Measurements from ENCODE around the gene ATP9A.
"Not testable (repeated sequence)": the region's sequence is repeated elsewhere in the genome, so short reads cannot be mapped to it uniquely, and the experiment has no call there.

The ATP9A gene

DNA sequence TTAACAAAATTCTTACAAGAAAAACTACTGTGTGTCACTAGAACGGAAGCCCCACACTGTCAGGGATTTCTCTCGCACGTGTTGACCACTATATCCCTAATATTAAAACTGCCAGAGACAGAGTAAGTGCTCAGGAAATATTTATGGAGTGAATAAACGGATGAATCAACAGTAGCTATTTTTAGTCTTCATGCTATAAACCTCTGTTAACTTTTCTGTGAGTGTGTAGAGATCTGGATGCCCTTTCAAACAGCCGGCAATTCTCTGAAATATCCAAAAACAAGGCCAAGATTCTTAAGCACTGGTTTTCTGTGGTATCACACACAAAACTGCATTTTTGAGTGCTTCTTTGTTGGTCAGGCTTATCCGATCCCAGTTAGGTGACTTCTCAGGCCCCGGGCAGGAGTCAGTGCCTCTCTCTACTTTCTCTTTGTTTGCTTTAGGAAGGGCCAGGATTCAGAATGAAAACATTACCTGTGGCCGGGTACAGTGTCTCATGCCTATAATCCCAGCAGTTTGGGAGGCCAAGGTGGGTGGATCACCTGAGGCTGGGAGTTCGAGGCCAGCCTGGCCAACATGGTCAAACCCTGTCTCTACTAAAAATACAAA is 15.7 kb downstream of the ATP9A start:
- no peak for DNase-seq (ENCODE audit: low read depth)

GRCh38 chr20:51750770-51751388 is 17.3 kb downstream of the ATP9A start:
- DNase-seq (ENCODE audit: low read depth) = no peak

- no peak for DNase-seq (ENCODE audit: low read depth)
These were observed 18.0 kb downstream of the ATP9A start for GRCh38 chr20:51750037-51750769.

DNA sequence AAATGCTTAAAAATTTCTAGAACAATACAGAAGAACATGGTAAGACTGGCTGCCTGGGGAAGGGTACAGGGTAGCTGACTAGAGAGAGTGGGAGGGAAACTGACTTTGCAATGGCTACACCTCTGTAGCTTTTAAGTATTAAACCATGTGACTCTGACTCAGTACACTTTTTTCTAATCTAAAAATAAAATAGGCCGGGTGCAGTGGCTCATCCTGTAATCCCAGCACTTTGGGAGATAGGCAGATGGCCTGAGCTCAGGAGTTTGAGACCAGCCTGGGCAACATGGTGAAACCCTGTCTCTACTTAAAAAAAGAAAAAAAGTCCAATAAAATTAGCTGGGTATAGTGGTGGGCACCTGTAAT is 18.5 kb downstream of the ATP9A start:
- DNase-seq (ENCODE audit: low read depth) = no peak

- no peak for DNase-seq (ENCODE audit: low read depth)
These were observed 20.8 kb downstream of the ATP9A start for GRCh38 chr20:51747182-51747911.

- DNase-seq (ENCODE audit: low read depth) = no peak
These were observed 22.4 kb downstream of the ATP9A start for GRCh38 chr20:51745804-51746203.

GRCh38 chr20:51740838-51741237 is 27.4 kb downstream of the ATP9A start:
- DNase-seq (ENCODE audit: low read depth) = no peak

GRCh38 chr20:51740308-51740707 is 27.9 kb downstream of the ATP9A start:
- not testable (repeated sequence) for DNase-seq (ENCODE audit: low read depth)

DNA sequence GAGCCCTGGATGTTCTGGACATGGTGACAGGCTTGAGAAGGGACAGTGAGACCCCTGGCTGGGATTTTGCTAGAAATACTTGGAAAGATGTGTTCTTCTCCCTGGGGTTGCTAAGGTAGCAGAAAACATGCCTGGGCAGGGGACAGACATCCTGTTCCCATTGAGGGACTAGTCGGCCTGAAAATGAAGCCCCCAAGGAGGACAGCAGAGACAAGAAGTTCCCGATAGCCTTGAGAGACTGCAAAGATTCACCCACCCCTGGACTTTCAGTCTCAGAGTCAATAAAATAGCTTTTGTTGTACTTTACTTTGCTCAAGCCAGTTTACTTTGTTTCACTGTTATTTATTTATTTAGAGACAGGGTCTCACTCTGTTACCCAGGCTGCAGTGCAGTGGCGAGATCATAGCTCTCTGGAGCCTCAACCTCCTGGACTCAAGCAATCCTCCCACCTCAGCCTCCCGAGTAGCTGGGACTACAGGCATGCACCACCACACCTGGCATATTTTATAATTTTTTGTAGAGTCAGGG is 28.4 kb downstream of the ATP9A start:
- DNase-seq (ENCODE audit: low read depth) = no peak

DNA sequence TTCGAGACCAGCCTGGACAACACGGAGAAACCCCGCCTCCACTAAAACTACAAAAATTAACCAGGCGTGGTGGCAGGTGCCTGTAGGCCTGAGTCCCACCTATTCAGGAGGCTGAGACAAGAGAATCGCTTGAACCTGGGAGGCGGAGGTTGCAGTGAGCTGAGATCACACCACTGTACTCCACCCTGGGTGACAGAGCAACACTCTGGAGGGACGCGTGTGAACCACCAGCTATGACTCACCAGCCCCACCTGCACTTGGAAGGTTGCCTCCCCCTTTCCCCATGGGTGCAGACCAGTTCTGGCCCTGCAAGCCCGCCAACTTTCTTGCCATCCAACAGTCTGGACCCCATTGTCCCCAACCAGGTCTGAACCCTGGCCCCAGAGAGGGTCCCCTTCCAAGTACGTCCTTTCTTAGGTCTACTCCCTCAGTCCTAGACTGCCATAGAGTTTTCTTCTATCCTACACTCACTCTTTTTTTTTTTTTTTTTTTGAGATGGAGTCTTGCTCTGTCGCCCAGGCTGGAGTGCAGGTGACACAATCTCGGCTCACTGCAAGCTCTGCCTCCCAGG is 29.2 kb downstream of the ATP9A start:
- DNase-seq (ENCODE audit: low read depth) = no peak

DNA sequence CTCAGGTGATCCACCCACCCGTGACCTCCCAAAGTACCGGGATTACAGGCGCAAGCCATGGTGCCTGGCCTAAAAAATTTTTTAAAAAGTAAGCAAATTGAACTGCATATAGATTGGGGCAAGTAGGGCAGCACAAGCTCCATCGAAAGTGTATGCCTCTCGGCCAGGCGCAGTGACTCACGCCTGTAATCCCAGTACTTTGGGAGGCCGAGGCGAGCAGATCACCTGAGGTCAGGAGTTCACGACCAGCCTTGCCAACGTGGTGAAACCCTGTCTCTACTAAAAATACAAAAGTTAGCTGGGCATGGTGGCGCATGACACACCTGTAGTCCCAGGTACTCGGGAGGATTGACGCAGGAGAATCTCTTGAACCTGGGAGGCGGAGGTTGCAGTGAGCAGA is 29.9 kb downstream of the ATP9A start:
- DNase-seq (ENCODE audit: low read depth) = not testable (repeated sequence)

DNA sequence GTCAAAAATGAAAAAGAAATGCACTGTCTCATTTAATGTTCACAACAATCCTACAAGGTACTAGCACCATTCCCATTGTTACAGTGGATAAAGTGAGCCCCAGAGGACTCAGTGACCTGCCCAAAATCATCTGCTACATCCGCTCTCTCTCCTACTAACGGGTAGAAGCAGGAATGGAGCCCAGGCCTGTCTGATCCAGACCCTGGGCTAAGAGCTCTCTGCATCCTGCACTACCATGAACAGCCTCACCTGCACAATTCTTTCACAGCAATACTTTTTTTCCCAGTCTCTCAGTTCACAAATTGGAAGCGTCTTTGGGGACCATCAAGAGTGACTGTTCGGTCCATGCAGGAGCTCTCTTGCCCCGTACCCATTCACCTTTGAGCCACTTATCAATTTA is 31.2 kb downstream of the ATP9A start:
- DNase-seq (ENCODE audit: low read depth) = no peak

DNA sequence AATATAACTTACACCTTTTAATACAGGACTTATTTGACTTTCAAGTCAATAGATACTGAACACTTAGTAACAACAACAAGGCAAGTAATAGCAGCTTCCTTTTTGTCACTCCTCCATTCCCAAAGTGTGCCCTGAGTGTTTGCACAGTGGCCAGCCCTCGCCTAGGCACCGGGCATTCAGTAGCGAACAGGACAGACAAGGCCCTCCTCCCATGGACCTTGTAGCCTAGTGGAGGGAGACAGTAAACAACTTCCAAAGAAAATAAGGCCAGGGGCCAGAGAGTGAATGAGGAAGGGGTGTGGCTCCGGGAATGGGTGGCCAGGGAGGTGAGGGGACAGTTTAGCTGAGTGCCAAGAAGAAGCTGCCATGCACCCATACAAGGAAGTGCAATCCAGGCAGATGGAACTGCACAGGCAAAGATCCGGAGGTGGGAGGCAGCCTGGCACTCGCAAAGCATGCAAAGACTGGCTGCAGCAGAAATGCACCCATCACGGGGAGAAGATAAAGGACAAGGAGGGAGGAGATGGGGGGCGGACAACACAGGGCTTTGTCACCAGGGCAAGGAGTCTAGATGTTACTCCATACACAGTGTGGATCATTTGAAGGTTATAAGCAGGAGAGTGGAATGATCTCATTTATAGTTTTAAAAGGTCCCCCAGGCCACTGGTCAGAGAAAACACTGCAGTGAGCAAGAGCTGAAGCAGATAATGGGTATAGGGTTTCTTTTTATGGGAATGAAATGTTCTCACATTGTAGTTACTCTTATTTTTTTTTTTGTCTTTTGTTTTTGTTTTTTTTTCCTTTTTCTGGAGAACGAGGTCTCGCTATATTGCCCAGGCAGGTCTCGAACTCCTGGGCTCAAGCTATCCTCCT is 32.2 kb downstream of the ATP9A start:
- DNase-seq (ENCODE audit: low read depth) = no peak

GRCh38 chr20:51734876-51735720 is 33.1 kb downstream of the ATP9A start:
- DNase-seq (ENCODE audit: low read depth) = no peak

DNA sequence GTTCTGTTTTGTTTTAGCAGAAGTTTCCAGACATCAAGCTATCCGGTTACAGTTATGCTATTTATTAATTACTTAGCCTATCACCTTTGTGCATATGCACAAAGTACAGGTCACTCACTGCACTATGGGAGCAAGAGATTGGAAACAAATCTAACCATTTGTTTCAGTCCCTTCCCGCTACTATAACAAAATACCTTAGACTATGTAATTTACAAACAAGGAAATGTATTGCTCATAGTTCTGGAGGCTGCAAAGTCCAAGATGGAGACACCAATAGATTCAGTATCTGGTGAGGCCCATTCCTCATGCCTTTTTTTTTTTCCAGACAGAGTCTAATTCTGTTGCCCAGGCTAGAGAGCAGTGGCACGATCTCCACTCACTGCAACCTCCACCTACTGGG is 35.1 kb downstream of the ATP9A start:
- no peak for DNase-seq (ENCODE audit: low read depth)

DNA sequence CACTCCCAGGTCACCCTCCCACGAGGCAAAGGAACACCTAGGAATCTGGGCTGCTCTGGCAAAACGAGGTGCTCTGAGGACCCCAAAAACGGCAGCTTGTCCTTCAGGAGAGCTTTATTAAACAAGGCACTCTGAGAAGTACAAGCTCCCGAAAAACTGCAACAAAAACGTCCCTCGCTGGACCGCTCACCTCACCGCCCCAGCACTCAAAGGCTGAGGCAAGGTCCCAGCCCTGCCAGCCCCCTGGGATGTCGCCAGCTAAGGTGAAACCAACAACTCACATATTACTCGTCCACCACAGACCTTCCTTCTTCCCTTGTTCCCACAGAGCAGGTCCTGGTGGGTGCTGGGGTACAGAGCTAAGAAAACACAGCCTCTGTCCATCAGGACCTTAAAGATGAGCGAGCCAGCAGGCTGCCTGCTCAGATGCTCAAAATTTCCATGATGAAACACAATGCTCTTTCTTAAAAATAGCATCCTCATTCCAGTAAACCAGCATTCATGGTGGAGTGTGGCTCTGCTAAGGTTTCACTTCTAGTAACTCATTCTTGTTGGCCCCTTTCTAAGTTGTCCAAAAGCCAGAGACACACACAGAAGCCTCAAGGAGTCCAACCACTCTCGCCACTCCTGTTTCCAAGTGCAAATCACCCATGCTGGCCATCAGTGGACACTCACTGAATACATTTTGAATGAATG is 35.9 kb downstream of the ATP9A start:
- no peak for DNase-seq (ENCODE audit: low read depth)

DNA sequence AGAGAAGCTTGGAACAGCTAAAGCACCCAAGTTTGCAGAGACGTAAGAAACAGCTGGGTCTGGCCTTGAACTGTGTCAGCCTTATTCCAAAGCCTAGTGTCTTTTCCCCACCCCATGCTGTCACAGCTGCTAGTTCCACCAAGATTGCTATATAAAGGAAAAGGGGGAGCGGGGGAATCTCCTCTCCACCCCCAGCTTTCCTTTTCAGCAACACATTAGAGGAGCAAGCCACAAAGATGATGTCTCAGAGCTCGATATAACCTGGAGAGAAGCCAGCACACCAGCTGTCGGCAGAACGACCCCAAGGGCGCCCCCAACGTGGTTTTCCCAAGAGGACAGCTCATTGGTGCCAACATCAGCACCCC is 36.5 kb downstream of the ATP9A start:
- DNase-seq (ENCODE audit: low read depth) = no peak

GRCh38 chr20:51729771-51730170 is 38.4 kb downstream of the ATP9A start:
- DNase-seq (ENCODE audit: low read depth) = no peak

DNA sequence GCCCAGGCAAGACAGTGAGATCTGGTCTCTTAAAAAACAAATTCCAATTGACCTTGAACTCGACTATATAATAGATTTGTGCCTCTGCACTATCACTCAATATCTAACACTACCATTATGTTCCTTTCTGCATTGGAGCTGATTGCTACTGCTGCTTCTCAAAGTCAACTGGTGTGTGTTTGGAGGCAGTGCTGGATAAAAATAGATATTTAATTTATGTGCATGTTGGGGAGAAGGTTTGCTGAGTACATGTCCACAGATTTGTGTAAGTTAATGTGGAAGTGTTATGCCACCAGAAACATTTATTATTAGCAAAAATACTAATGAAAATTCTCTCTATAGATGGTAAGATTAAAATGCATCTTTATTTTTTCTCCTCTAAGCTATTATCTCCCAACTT is 39.5 kb downstream of the ATP9A start:
- DNase-seq (ENCODE audit: low read depth) = no peak

DNA sequence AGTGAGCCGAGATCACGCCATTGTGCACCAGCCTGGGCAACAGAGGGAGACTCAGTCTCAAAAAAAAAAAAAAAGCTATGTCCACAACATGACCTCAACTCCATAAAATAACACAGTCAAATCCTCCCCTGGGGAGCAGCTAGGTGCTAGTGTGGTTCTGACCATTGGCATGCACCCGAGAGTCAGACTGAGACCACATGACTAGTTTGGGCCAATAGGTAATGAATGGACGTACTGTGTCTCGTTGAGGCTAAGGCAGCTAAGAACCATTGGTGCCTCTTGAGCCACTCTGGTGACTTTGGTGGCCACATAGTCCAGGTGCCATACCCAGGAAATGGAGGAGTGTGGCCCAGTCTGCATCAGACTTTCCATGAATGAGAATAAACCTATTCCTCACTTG is 40.3 kb downstream of the ATP9A start:
- DNase-seq (ENCODE audit: low read depth) = no peak

All from activated T-cell treated with anti-CD3 and anti-CD28 coated beads for 48 hours (primary cell).